Stomach (tissue), 9 donors: ENCODE measurements around the gene DCUN1D4. TPM values are rescaled to one million over a fixed set of nuclear protein-coding genes. Genes with fewer than 3 reads are reported as not detected.

ENCODE experiments used
- DNase-seq, 2 donors: peaks; one replicate each; pipeline versions ENCODE4 v3.0.0 to v3.0.0-alpha.2; 2013 to 2019
- H3K27ac ChIP-seq, 5 donors: fragments of 200-600 bp in 4 of 5; sonication (generic) in 4 of 5; one replicate each; pipeline ENCODE4 v1.5.1; 2013 to 2019; ENCODE audit warnings: mild to moderate bottlenecking in 1 of 5, moderate library complexity in 1 of 5
- H3K27me3 ChIP-seq, 3 donors: fragments of 200-600 bp; sonication (generic); one replicate each; pipeline ENCODE4 v1.5.1; 2017 to 2019; ENCODE audit warnings: mixed run types in 1 of 3
- H3K36me3 ChIP-seq, 4 donors: fragments of 200-600 bp; sonication (generic); 1 replicate in 3 of 4; 2 replicates in 1 of 4; pipeline ENCODE4 v1.5.1; 2016 to 2019
- H3K4me1 ChIP-seq, 4 donors: fragments of 200-600 bp; sonication (generic); one replicate each; pipeline ENCODE4 v1.5.1; 2016 to 2019
- H3K4me3 ChIP-seq, 4 donors: fragments of 200-600 bp; sonication (generic) in 3 of 4; one replicate each; pipeline ENCODE4 v1.5.1; 2016 to 2019; ENCODE audit warnings: mild to moderate bottlenecking in 1 of 4
- H3K9me3 ChIP-seq, 4 donors: fragments of 200-600 bp; sonication (generic); one replicate each; pipeline ENCODE4 v1.5.1; 2016 to 2019
- EP300 ChIP-seq: sonication (generic); formaldehyde crosslinking; IDR thresholded peaks from one replicate; pipeline ENCODE4 v1.6.1; 2017; ENCODE audit warnings: antibody characterized with exemption
- POLR2A ChIP-seq, 4 donors: fragments of 450-650 bp; IDR thresholded peaks; one replicate each; pipeline ENCODE4 v1.6.1; 2016; ENCODE audit warnings: antibody characterized with exemption in 4 of 4, control low read depth in 2 of 4, mild to moderate bottlenecking in 1 of 4, moderate library complexity in 1 of 4
- POLR2AphosphoS5 ChIP-seq, 3 donors: sonication (generic); formaldehyde crosslinking; IDR thresholded peaks; one replicate each; pipeline ENCODE4 v1.6.1; 2016; ENCODE audit warnings: antibody characterized with exemption in 3 of 3
- WGBS, 5 donors: extraction: QIAGEN DNeasy Blood & Tissue Kit in 3 of 5; methylation state at CpG; one replicate each; pipeline versions ENCODE4 v1.1.5 to v1.1.7; 2013 to 2018; 5-methylcytosine and 5-hydroxymethylcytosine counted together
- intact Hi-C: fragments of 100-400 bp; cut with DNase I; formaldehyde crosslinking; loops from one replicate; pipeline ENCODE4 v1.15.1; 2023; ENCODE audit warnings: low total_unique reads
- polyA plus RNA-seq, 3 donors: library from polyadenylated mRNA; stranded (reverse); fragments of 200-250 nt; gene quantifications; one replicate each; pipeline ENCODE4 v1.2.3, GENCODE V29; 2013
- total RNA-seq, 5 donors: library from RNA; depleted of rRNA; stranded (reverse); fragments of >200 nt; gene quantifications; one replicate each; pipeline versions ENCODE4 v1.1.0 to v1.2.3, GENCODE V29; 2014 to 2016
- TF ChIP-seq, protein P1 (sequence below), 7 experiments: fragments of 450-650 bp in 4 of 7; fragments of 200-600 bp in 3 of 7; sonication (generic) in 3 of 7; IDR thresholded peaks; one replicate each; pipeline ENCODE4 v1.5.1; 2016 to 2019; ENCODE audit warnings: antibody characterized with exemption in 7 of 7, control low read depth in 2 of 7, mild to moderate bottlenecking in 1 of 7
- donor health status: healthy with polysubstance abuse.
- donor health status: Bipolar disorder and iron deficiency.
- donor health status: healthy.

DCUN1D4 gene
- total and polyA plus RNA-seq, 8 donors = 5.8 to 84.6 (median 30.0) TPM

DNA sequence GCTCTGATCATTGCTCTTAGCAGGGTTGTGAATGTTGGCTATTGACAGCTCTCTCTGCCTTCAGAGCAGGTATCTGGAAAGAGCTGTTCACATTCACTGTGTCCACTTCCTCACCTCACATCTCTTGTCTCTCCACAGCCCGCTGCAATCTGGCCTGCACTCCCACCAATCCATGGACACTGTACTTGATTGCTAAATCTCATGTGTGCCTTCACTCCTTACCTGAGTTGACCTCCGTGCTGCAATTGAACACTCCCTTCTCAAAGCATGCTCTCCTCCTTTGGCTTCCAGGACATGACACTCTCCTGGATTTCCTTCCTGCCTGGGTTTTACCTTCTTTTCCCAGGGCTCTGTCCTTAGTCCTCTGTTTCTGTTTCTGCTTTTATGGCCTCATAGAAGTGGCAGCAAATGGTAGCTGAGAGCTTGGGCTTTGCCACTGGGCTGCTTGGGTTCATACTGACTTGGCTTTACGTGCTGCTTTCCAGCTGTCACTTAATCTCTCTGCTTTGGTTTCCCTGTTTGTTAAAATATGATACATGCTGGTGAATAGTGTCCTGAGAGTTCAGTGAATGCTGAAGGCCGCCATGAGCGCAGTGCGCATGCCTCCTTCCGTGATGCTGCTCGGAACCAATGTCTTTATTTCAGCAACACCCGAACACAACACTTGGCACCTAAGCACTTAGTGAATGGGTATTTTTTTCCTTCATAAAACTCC, 29.5 kb downstream of the DCUN1D4 start:
- intact Hi-C loops = no loop called here
- H3K4me3 ChIP-seq = no peak overlapping the region
- DNase-seq = no peak
- 91 to 98% (median 93%) methylated on average over 9 of the region's 9 CpGs for WGBS, 5 donors
- no peaks in the 10 kb centered on the region for H3K4me1 ChIP-seq
- no peaks in the 10 kb centered on the region for H3K9me3 ChIP-seq
- peaks cover 21 to 76% (median 72%) of the 10 kb centered on the region in 4 donors for H3K36me3 ChIP-seq
- H3K27me3 ChIP-seq = no peaks in the 10 kb centered on the region
- no peak overlapping the region for H3K27ac ChIP-seq
- no peak for TF ChIP-seq POLR2AphosphoS5 (IDR thresholded peaks at IDR 0.05)
- no peak for TF ChIP-seq EP300
- TF ChIP-seq, protein P1, sequence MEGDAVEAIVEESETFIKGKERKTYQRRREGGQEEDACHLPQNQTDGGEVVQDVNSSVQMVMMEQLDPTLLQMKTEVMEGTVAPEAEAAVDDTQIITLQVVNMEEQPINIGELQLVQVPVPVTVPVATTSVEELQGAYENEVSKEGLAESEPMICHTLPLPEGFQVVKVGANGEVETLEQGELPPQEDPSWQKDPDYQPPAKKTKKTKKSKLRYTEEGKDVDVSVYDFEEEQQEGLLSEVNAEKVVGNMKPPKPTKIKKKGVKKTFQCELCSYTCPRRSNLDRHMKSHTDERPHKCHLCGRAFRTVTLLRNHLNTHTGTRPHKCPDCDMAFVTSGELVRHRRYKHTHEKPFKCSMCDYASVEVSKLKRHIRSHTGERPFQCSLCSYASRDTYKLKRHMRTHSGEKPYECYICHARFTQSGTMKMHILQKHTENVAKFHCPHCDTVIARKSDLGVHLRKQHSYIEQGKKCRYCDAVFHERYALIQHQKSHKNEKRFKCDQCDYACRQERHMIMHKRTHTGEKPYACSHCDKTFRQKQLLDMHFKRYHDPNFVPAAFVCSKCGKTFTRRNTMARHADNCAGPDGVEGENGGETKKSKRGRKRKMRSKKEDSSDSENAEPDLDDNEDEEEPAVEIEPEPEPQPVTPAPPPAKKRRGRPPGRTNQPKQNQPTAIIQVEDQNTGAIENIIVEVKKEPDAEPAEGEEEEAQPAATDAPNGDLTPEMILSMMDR (IDR thresholded peaks at IDR 0.05) = no peak
- no peak for TF ChIP-seq POLR2A (IDR thresholded peaks at IDR 0.05)

DNA sequence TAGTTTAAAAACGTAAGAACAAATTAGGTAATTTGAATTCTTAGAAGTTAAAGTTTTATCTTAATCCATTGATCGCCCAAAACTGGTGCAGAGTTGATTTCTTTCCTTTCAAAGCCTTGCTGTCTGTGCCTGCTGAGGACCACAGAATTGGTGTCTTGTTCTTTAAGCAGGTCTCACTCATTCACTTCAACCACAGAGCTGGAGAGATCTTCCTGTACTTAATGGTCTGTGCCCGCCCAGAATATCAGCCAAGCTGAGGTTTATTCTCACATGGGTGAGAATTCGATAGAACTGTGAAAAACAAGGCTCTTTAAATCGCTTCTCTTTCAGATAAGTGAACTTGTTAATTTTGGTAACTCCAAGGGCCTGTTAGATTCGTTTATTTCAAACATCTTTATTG, 31.6 kb downstream of the DCUN1D4 start:
- H3K4me3 ChIP-seq = no peak overlapping the region
- H3K9me3 ChIP-seq = no peaks in the 10 kb centered on the region
- no peaks in the 10 kb centered on the region for H3K4me1 ChIP-seq
- peaks cover 28 to 83% (median 79%) of the 10 kb centered on the region in 4 donors for H3K36me3 ChIP-seq
- no peaks in the 10 kb centered on the region for H3K27me3 ChIP-seq
- 93 to 94% (median 94%) methylated on average over 6 of the region's 6 CpGs for WGBS, 5 donors
- intact Hi-C loops = no loop called here
- H3K27ac ChIP-seq = no peak overlapping the region
- DNase-seq = no peak
- no peak for TF ChIP-seq EP300
- TF ChIP-seq, protein P1 (IDR thresholded peaks at IDR 0.05) = no peak
- TF ChIP-seq POLR2AphosphoS5 (IDR thresholded peaks at IDR 0.05) = no peak
- TF ChIP-seq POLR2A (IDR thresholded peaks at IDR 0.05) = no peak

DNA sequence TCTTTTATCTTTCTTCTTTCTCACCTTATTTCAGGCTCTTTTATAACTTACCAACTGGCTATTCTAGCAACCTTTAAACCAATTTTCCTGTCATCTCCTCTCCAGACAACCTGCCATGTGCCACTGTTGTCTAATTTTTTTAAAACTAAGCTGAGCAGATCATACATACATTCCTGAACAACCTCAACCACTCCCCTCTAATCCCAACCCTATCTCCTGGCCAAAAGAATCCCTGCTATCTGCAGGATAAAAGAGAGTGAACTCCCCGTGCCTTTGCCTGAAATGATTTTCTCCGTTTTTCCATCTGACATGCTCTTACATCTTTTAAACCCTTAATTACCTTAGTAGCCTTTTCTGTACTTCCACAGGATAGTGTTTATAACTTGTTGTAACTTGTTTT, 35.5 kb downstream of the DCUN1D4 start:
- intact Hi-C loops = no loop called here
- Histone ChIP-seq H3K4me3 (no peak overlapping the region), H3K9me3 (no peaks in the 10 kb centered on the region), H3K4me1 (no peaks in the 10 kb centered on the region), H3K27ac (no peak overlapping the region), H3K27me3 (no peaks in the 10 kb centered on the region), H3K36me3 (peaks cover 19 to 96% (median 94%) of the 10 kb centered on the region in 4 donors)
- TF ChIP-seq POLR2A (IDR thresholded peaks at IDR 0.05) (no peak), EP300 (no peak), POLR2AphosphoS5 (IDR thresholded peaks at IDR 0.05) (no peak)
- TF ChIP-seq, protein P1 (IDR thresholded peaks at IDR 0.05) = no peak
- 82 to 90% (median 85%) methylated on average over 2 of the region's 2 CpGs for WGBS, 5 donors
- DNase-seq = no peak

DNA sequence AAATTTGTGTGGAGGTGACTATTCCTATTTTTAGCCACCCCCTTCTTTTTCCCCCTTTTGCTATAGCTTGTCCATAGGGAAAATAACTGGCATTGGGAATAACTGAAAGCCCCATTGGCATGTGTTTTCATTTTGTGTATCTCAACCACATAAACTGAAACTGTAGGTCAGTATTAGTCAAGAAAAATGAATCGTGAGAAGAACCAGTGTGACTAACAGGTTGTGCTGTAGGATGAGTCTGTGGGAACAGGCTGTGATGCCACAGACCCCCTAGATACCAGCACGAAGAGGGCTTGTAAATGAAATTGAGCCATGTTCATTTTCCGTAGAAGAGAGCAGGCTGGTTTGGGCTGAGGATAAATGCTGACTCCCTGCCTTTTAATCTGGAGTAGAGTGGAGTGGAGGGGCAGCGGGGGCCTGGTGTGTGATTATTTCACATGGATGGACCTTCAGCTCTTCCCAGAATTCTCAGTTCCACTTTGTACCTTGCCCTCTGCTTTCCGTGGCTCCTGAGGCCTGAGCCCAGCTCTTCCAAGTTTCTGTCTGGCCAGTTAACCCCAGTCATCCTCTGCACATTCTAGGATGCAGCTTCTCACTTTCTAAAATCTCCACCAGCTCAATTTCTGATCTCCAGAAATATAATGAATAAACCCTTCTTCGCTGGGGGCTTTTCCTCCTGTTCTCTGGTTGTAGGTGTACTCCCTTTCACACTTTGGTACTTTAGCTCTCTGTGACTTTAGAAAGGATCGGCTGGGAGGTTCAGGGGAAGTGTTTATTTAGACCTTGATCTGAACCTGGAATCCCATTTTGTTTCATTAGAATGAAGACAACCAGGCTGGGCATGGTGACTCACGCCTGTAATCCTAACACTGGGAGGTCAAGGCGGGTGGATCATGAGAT, 37.3 kb downstream of the DCUN1D4 start:
- WGBS, 5 donors = 88 to 94% (median 93%) methylated on average over 9 of the region's 9 CpGs
- peaks cover 19 to 93% (median 83%) of the 10 kb centered on the region in 4 donors for H3K36me3 ChIP-seq

More for the DNA sequence above, 37.3 kb downstream of the DCUN1D4 start:
- no peak for TF ChIP-seq POLR2AphosphoS5 (IDR thresholded peaks at IDR 0.05)
- TF ChIP-seq POLR2A (IDR thresholded peaks at IDR 0.05) = no peak
- no peak for TF ChIP-seq EP300
- TF ChIP-seq, protein P1 (IDR thresholded peaks at IDR 0.05) = no peak
- H3K9me3 ChIP-seq = no peaks in the 10 kb centered on the region
- H3K27ac ChIP-seq = no peak overlapping the region
- intact Hi-C loops = no loop called here
- H3K4me3 ChIP-seq = no peak overlapping the region
- DNase-seq = no peak
- no peaks in the 10 kb centered on the region for H3K4me1 ChIP-seq
- no peaks in the 10 kb centered on the region for H3K27me3 ChIP-seq
